Hepatocyte (in vitro differentiated cells): ENCODE data around the gene NABP2.

Experiments used
- CTCF ChIP-seq: fragments of 200-600 bp; sonication (generic); IDR thresholded peaks from 2 replicates; pipeline ENCODE4 v1.5.1; 2016; ENCODE audit warnings: antibody characterized with exemption, mild to moderate bottlenecking; ENCODE audit not compliant: poor library complexity
- EZH2 ChIP-seq: fragments of 200-600 bp; sonication (generic); IDR thresholded peaks from 2 replicates; pipeline ENCODE4 v1.6.1; 2016; ENCODE audit warnings: antibody characterized with exemption, mild to moderate bottlenecking, borderline replicate concordance

GRCh38 chr12:56253091-56253490 is 28.9 kb downstream of the NABP2 start:
- TF ChIP-seq CTCF (no peak), EZH2 (no peak)
